K562 (cell line): Measurements from ENCODE around the gene ETV3L. TPM values are rescaled to one million over a fixed set of nuclear protein-coding genes. Genes with fewer than 3 reads are reported as not detected.

Source experiments
- ATAC-seq: fragments of 200-7000 bp; cut with Tn5 transposase; 3 replicates; pipeline ENCODE4 v1.9.1; 2020; ENCODE audit warnings: moderate library complexity
- BruUV-seq: library from RNA; stranded (reverse); fragments of 400-500 nt; replicated peaks from 2 replicates; lab custom pipeline; 2021; lab: Mats Ljungman, UMichigan
- CTCF ChIA-PET: fragments of 300-600 bp; formaldehyde crosslinking; extraction: SDS; loops from one replicate; lab custom pipeline; 2021; ENCODE audit warnings: low intra/inter-chr PET ratio; lab: Yijun Ruan, JAX
- POLR2A ChIA-PET: fragments of 300-600, 350-650 bp; sonication (Branson Sonifier 250); formaldehyde crosslinking; extraction: SDS; loops from one replicate; lab custom pipeline; 2021; ENCODE audit warnings: antibody characterized with exemption, inconsistent platforms; lab: Yijun Ruan, JAX
- DNase-seq, 4 experiments: peaks; one replicate each; pipeline versions ENCODE4 v3.0.0 to v3.0.0-alpha.2; 2011 to 2018; ENCODE audit warnings: low spot score in 3 of 4, mixed read lengths in 3 of 4; ENCODE audit errors: extremely low read depth in 1 of 4
- FAIRE-seq: peaks from 2 replicates; lab custom pipeline; 2011; peaks lifted over from hg19 to GRCh38; lab: Jason Lieb, UNC
- H2AFZ ChIP-seq: 2 replicates; pipeline ENCODE4 v1.6.0; 2011; ENCODE audit warnings: low read depth, low read length, control low read depth, inconsistent platforms
- H3K27ac ChIP-seq: fragments of 200-600 bp; 3 replicates; pipeline ENCODE4 v1.8.0; 2011; ENCODE audit warnings: low read depth, mild to moderate bottlenecking, control low read depth, inconsistent platforms, low read length, moderate library complexity, mixed read lengths; ENCODE audit errors: extremely low read depth
- H3K27me3 ChIP-seq, 2 experiments: fragments of 300-600 bp in 1 of 2; 2 replicates in 1 of 2; 3 replicates in 1 of 2; pipeline versions ENCODE4 v1.6.0 to v1.8.0; 2011; ENCODE audit warnings: inconsistent platforms in 2 of 2, low read length in 2 of 2, mild to moderate bottlenecking in 1 of 2, mixed read lengths in 1 of 2, moderate library complexity in 1 of 2; ENCODE audit not compliant: control insufficient read depth in 2 of 2, insufficient read depth in 2 of 2
- H3K36me3 ChIP-seq: fragments of 300-600 bp; 3 replicates; pipeline ENCODE4 v1.8.0; 2011; ENCODE audit warnings: mild to moderate bottlenecking, low read length, inconsistent platforms; ENCODE audit not compliant: control insufficient read depth, insufficient read depth
- H3K4me1 ChIP-seq, 2 experiments: fragments of 200-600 bp in 1 of 2; replicated peaks in 1 of 2; 2 replicates in 1 of 2; 3 replicates in 1 of 2; pipeline versions ENCODE4 v1.5.1 to v1.8.0; 2011; ENCODE audit warnings: inconsistent platforms in 2 of 2, low read length in 2 of 2, mild to moderate bottlenecking in 1 of 2, mixed read lengths in 1 of 2, moderate library complexity in 1 of 2; ENCODE audit not compliant: control insufficient read depth in 2 of 2, insufficient read depth in 2 of 2
- H3K4me2 ChIP-seq: 2 replicates; pipeline ENCODE4 v1.6.1; 2011; ENCODE audit warnings: low read length, control low read depth, inconsistent platforms, mixed read lengths; ENCODE audit not compliant: insufficient read depth
- H3K4me3 ChIP-seq: fragments of 200-600 bp; sonication (generic), shearing (Covaris generic); 2 replicates; pipeline ENCODE4 v1.5.1; 2016; ENCODE audit warnings: control low read depth, inconsistent platforms
- H3K79me2 ChIP-seq: fragments of 200-600 bp; 3 replicates; pipeline ENCODE4 v1.8.0; 2011; ENCODE audit warnings: low read length, inconsistent platforms; ENCODE audit not compliant: control insufficient read depth, insufficient read depth
- H3K9ac ChIP-seq, 2 experiments: 2 replicates each; pipeline versions ENCODE4 v1.6.0 to v1.6.1; 2011; ENCODE audit warnings: low read depth in 2 of 2, low read length in 2 of 2, control low read depth in 1 of 2, inconsistent platforms in 1 of 2, mild to moderate bottlenecking in 1 of 2, mixed read lengths in 1 of 2; ENCODE audit not compliant: insufficient read depth in 1 of 2
- H3K9me1 ChIP-seq: one replicate; pipeline ENCODE4 v1.6.0; 2011; ENCODE audit warnings: inconsistent platforms, mild to moderate bottlenecking, low read length, moderate library complexity; ENCODE audit not compliant: control insufficient read depth, insufficient read depth
- H3K9me3 ChIP-seq: replicated peaks from 2 replicates; pipeline ENCODE4 v1.5.1; 2011; ENCODE audit warnings: low read depth, low read length, inconsistent platforms; ENCODE audit not compliant: control insufficient read depth, insufficient read depth
- H4K20me1 ChIP-seq: replicated peaks from 2 replicates; pipeline ENCODE4 v1.6.1; 2011; ENCODE audit warnings: low read length, inconsistent platforms, mixed read lengths; ENCODE audit not compliant: control insufficient read depth, insufficient read depth
- BRCA1 ChIP-seq, 2 experiments: fragments of 450-650 bp in 1 of 2; sonication (generic) in 1 of 2; formaldehyde crosslinking in 1 of 2; IDR thresholded peaks; 2 replicates each; pipeline versions ENCODE4 v1.5.0 to v1.6.1; 2017 to 2020; ENCODE audit warnings: mild to moderate bottlenecking in 1 of 2, missing genetic modification reagents in 1 of 2
- BRD4 ChIP-seq: fragments of 200-600 bp; sonication (generic); IDR thresholded peaks from 2 replicates; pipeline ENCODE4 v1.6.1; 2017; ENCODE audit warnings: inconsistent platforms
- CBX2 ChIP-seq: fragments of 200-600 bp; sonication (generic); IDR thresholded peaks from one replicate; pipeline ENCODE4 v1.6.1; 2012; ENCODE audit warnings: mild to moderate bottlenecking, low read length, inconsistent platforms; ENCODE audit not compliant: insufficient read depth, poor library complexity, severe bottlenecking
- GABPA ChIP-seq: fragments of 200-800 bp; sonication (Bioruptor generic); conservative IDR thresholded peaks from 2 replicates; pipeline ENCODE4 v1.6.1; 2016; ENCODE audit warnings: low read depth, missing genetic modification characterization, missing compliant biosample characterization
- GATAD2B ChIP-seq: fragments of 450-650 bp; IDR thresholded peaks from 2 replicates; pipeline ENCODE4 v1.6.1; 2017; ENCODE audit warnings: mild to moderate bottlenecking, borderline replicate concordance
- HNRNPL ChIP-seq: fragments of 200-400 bp; formaldehyde crosslinking; IDR thresholded peaks from 2 replicates; pipeline ENCODE4 v1.6.1; 2017; ENCODE audit warnings: low read depth, mild to moderate bottlenecking, low read length
- ILF3 ChIP-seq: fragments of 450-650 bp; IDR thresholded peaks from 2 replicates; pipeline ENCODE4 v1.6.1; 2018; ENCODE audit warnings: antibody characterized with exemption, mild to moderate bottlenecking, moderate library complexity, borderline replicate concordance
- KAT8 ChIP-seq: fragments of 450-650 bp; IDR thresholded peaks from 2 replicates; pipeline ENCODE4 v1.6.1; 2016; ENCODE audit warnings: low read depth, mild to moderate bottlenecking
- NCOA2 ChIP-seq, 2 experiments: fragments of 450-650 bp; IDR thresholded peaks; 2 replicates each; pipeline ENCODE4 v1.6.1; 2018; ENCODE audit warnings: mild to moderate bottlenecking in 2 of 2, moderate library complexity in 1 of 2; ENCODE audit not compliant: partially characterized antibody in 2 of 2
- RCOR1 ChIP-seq, 2 experiments: IDR thresholded peaks; 2 replicates each; pipeline ENCODE4 v1.6.1; 2012; ENCODE audit warnings: low read depth in 2 of 2, low read length in 2 of 2, borderline replicate concordance in 1 of 2, improper control_type of control experiment in 1 of 2
- TAF15 ChIP-seq: fragments of 200-400 bp; formaldehyde crosslinking; IDR thresholded peaks from 2 replicates; pipeline ENCODE4 v1.6.1; 2017; ENCODE audit warnings: mild to moderate bottlenecking, low read depth, low read length, moderate library complexity
- ZBTB34 ChIP-seq: fragments of 250-450 bp; sonication (Bioruptor Pico); IDR thresholded peaks from 2 replicates; pipeline ENCODE4 v1.8.0; 2021; ENCODE audit warnings: mild to moderate bottlenecking, moderate library complexity
- ZNF143 ChIP-seq: sonication (generic); formaldehyde crosslinking; IDR thresholded peaks from 2 replicates; pipeline ENCODE4 v1.9.0; 2022; ENCODE audit warnings: mild to moderate bottlenecking, missing genetic modification reagents
- ZNF316 ChIP-seq: fragments of 450-650 bp; IDR thresholded peaks from 2 replicates; pipeline ENCODE4 v1.6.1; 2016
- WGBS: fragments of 100-300 bp; shearing (Covaris generic); methylation state at CpG from one replicate; pipeline ENCODE4 v1.1.6; 2016; ENCODE audit warnings: low coverage, mixed read lengths; ENCODE audit not compliant: insufficient coverage; ENCODE audit errors: missing lambda C conversion rate; 5-methylcytosine and 5-hydroxymethylcytosine counted together
- in situ Hi-C: fragments of 300-500 bp; cut with MboI; formaldehyde crosslinking; loops from 4 replicates; pipeline ENCODE4 v1.15.0; 2018; ENCODE audit warnings: inconsistent platforms, mixed read lengths
- intact Hi-C: fragments of 100-400 bp; cut with micrococcal nuclease; formaldehyde crosslinking; loops from 2 replicates; pipeline ENCODE4 v1.14.2; 2022
- polyA plus RNA-seq, 8 experiments: library from polyadenylated mRNA; depleted of rRNA in 4 of 8; stranded (reverse) in 5 of 8; unstranded in 3 of 8; fragments of >200 nt; fragmentation: Nextera tagmentation in 2 of 8; fragmentation: Illumina TruSeq in 1 of 8; extraction: Ambion mirVana in 2 of 8; extraction: Trizol in 1 of 8; gene quantifications; 2 replicates each; pipeline versions ENCODE4 v1.2.1 to v1.2.3, GENCODE V29; 2011 to 2014; ENCODE audit warnings: inconsistent platforms in 1 of 8, missing spikeins in 1 of 8
- total RNA-seq, 7 experiments: library from RNA; depleted of rRNA in 6 of 7; stranded (reverse); fragments of >200 nt in 6 of 7; fragmentation: Illumina TruSeq in 2 of 7; extraction: Trizol in 2 of 7; gene quantifications; 2 replicates each; pipeline versions ENCODE4 v1.2.1 to v1.2.3, GENCODE V29; 2011 to 2021; ENCODE audit warnings: low replicate concordance in 1 of 7
- TF ChIP-seq, protein P1 (sequence below): sonication (generic); formaldehyde crosslinking; IDR thresholded peaks from 2 replicates; pipeline ENCODE4 v1.8.1; 2023; ENCODE audit warnings: mild to moderate bottlenecking, missing genetic modification reagents
- TF ChIP-seq, protein P2 (sequence below): fragments of 250-450 bp; sonication (Bioruptor Pico); IDR thresholded peaks from 2 replicates; pipeline ENCODE4 v1.4.0; 2020; ENCODE audit warnings: borderline replicate concordance

ETV3L gene
- total and polyA plus RNA-seq, 9 of the 15 experiments (the other 6 are each of a cell fraction or from before 2014, with no cell fraction given), result not detected

DNA sequence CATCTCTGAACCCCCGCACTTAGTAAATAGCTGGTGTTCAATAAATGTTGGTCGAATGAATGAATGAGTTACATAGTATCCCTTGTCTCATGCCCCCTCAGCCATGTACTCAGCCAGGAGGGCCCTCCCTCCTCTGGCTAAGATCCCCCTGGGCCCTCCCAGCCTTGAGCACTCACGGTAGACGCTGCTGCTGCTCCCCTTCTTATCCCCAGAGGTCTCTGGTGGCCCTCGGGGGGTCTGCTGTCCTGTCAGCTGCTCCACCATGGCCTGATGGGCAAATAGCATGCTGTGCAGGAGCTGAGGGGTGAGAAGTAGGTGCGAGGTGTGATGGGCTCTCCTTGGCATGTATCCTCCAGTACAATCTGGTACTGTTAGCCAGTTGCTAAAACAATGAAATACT, 1.9 kb downstream of the ETV3L start (continued):
- TF ChIP-seq HNRNPL (no peak), CBX2 (no peak)

- no peak overlapping the region for H3K9ac ChIP-seq
- H3K4me2 ChIP-seq, result no peak overlapping the region
- no peaks in the 10 kb centered on the region for H3K79me2 ChIP-seq
- no peaks in the 10 kb centered on the region for H3K36me3 ChIP-seq
- no peak overlapping the region for H3K4me3 ChIP-seq
- H3K9me3 ChIP-seq, result no peaks in the 10 kb centered on the region
- DNase-seq, result no peak
- no peak for FAIRE-seq
- in situ Hi-C loops (loop anchor here (5.0 to 10.0 kb wide), 2 partner anchors 40 to 398 kb away; partner anchors contain the start of gene ETV3), intact Hi-C loops (loop anchor here (10.0 kb wide), 1 partner anchor 398 kb away; no protein-coding TSS in a partner anchor)
- no peak overlapping the region for H3K27ac ChIP-seq
- TF ChIP-seq, protein P1, sequence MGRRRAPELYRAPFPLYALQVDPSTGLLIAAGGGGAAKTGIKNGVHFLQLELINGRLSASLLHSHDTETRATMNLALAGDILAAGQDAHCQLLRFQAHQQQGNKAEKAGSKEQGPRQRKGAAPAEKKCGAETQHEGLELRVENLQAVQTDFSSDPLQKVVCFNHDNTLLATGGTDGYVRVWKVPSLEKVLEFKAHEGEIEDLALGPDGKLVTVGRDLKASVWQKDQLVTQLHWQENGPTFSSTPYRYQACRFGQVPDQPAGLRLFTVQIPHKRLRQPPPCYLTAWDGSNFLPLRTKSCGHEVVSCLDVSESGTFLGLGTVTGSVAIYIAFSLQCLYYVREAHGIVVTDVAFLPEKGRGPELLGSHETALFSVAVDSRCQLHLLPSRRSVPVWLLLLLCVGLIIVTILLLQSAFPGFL, result no peak
- no peak for TF ChIP-seq KAT8
- no peak for TF ChIP-seq GATAD2B
- TF ChIP-seq NCOA2 (IDR thresholded peaks at IDR 0.05; ENCODE audit: partially characterized antibody in 2 of 2), result no peak
- TF ChIP-seq TAF15, result no peak
- no peak for TF ChIP-seq RCOR1 (IDR thresholded peaks at IDR 0.05; ENCODE audit: borderline replicate concordance in 1 of 2, low read depth in 2 of 2, low read length in 2 of 2)
- no peak for TF ChIP-seq ILF3
- TF ChIP-seq GABPA (tag), result no peak
- no peak for TF ChIP-seq ZBTB34 (CRISPR knock-in tag)
- TF ChIP-seq, protein P2, sequence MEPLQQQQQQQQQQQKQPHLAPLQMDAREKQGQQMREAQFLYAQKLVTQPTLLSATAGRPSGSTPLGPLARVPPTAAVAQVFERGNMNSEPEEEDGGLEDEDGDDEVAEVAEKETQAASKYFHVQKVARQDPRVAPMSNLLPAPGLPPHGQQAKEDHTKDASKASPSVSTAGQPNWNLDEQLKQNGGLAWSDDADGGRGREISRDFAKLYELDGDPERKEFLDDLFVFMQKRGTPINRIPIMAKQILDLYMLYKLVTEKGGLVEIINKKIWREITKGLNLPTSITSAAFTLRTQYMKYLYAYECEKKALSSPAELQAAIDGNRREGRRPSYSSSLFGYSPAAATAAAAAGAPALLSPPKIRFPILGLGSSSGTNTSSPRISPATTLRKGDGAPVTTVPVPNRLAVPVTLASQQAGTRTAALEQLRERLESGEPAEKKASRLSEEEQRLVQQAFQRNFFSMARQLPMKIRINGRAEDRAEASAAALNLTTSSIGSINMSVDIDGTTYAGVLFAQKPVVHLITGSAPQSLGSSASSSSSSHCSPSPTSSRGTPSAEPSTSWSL (CRISPR knock-in tag), result no peak
- TF ChIP-seq ZNF316, result no peak
- no peak for TF ChIP-seq BRCA1 (IDR thresholded peaks at IDR 0.05)
- no peak for TF ChIP-seq BRCA1 (CRISPR knock-in tag; IDR thresholded peaks at IDR 0.05)
- no peak for TF ChIP-seq ZNF143 (CRISPR knock-in tag)
- no peak for TF ChIP-seq BRD4
- H3K4me1 ChIP-seq, result peaks cover 0 to 8% of the 10 kb centered on the region in 2 experiments; a peak in 1 of 5 replicates
- ChIA-PET CTCF (no interaction called here), POLR2A (interaction anchor here (0.6 to 1.0 kb wide), 2 partner anchors 39 to 145 kb away, joined by 3 to 4 read pairs; no protein-coding TSS in a partner anchor)
- no peak overlapping the region for H2AFZ ChIP-seq
- no peak for ATAC-seq
- no peaks in the 10 kb centered on the region for H3K9me1 ChIP-seq
- no peaks in the 10 kb centered on the region for H4K20me1 ChIP-seq
- 20% methylated on average over 5 of the region's 6 CpGs for WGBS
- peaks cover 15 to 36% of the 10 kb centered on the region in 2 experiments for H3K27me3 ChIP-seq
- BruUV-seq, result no TSS peak
Measured at GRCh38 chr1:157096881-157097280, 2.7 kb downstream of the ETV3L start.
